Stimulated activated CD8-positive, alpha-beta memory T cell treated with anti-CD3 and anti-CD28 coated beads, Interleukin-15, amount 100 ng/mL, for 24 hours (primary cell): ENCODE measurements around the gene FABP7.

Source experiments
- DNase-seq: peaks from one replicate; pipeline ENCODE4 v3.0.0-alpha.2; 2020; ENCODE audit warnings: low read depth

The FABP7 gene

DNA sequence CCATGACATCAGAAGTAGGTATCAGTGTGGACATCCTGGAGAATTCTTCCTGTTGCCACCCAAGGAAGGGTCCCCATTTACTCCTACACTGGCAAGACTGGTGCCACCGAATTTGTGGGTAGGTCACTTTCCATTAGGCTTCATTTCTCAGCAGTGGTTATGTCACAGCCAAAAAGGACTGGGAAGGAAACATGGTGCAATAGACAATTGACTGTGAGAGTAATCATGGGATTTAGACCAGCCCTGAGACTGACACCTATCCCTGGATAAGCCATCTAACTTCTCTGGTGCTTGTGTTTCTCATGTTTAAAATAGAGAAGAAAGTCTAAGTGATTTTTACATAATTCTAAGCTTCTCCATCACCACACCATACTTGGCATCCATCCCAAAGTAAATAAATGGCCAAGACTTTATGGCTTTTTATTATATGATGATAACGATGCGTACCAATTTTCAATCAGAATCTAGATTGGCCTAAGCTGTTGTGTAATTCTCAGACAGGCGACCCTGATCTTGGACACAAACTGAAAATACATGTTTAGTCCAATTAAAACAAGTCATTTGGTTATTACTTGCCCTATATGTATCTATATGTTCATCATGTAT, 19.7 kb downstream of the FABP7 start:
- no peak for DNase-seq

- no peak for DNase-seq
These were observed 20.6 kb downstream of the FABP7 start for GRCh38 chr6:122799916-122800686.

- no peak for DNase-seq
These were observed 21.4 kb downstream of the FABP7 start for GRCh38 chr6:122800906-122801305.

- no peak for DNase-seq
These were observed 21.9 kb downstream of the FABP7 start for GRCh38 chr6:122801397-122801796.

DNA sequence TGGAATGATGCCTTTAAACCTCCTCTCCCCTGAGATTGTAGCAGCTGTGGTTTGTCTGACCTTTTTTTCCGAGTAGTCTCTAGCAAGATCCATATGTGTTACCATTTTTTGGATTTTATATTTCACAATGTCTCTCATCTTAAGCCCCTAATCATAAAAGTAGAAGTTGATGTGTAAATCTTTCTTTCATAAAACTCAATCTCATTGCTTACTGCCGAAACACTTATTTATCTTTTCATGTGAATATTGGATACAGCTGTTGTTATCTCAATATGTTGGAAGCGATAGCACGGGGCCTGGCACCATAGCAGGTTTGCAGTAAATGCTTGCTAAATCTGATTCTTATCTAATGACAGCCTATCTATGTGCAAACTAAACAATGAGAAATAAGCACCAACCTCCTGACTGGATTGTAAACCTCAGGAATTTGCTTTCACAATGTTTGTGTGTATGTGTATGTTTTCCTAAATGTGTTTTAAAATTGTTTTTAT, 23.7 kb downstream of the FABP7 start:
- no peak for DNase-seq

DNA sequence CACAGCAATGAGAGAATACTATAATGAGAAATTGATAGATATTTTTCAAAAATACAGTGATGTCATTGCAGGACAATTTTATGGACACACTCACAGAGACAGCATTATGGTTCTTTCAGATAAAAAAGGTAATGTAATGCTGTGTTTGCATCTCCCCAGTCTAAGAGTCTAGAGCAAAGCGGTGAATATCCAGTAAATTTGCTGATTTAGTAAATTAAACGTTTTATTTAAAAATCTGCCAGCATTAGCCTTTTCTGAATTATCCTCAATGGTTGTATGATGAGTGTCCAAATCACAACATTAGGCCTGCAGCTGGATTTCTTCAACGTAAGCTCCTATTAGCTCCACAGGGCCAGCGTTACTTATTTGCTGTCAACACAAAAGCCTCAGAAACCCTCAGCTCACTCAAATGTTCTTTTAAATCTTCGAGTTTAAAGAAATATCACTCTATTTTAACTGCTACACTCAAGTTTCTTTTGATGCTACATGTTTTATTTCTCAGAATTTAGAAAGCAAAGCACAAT, 25.5 kb downstream of the FABP7 start:
- DNase-seq: no peak

- DNase-seq: no peak
These were observed 26.8 kb downstream of the FABP7 start for GRCh38 chr6:122806291-122806690.

GRCh38 chr6:122808121-122808885, 28.8 kb downstream of the FABP7 start:
- no peak for DNase-seq

DNA sequence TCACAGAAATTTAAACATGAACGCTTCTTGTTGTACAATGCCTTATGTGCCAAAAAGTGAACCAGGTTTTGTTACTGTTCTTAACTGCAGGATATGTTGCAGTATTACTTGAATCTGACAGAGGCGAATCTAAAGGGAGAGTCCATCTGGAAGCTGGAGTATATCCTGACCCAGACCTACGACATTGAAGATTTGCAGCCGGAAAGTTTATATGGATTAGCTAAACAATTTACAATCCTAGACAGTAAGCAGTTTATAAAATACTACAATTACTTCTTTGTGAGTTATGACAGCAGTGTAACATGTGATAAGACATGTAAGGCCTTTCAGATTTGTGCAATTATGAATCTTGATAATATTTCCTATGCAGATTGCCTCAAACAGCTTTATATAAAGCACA, 29.5 kb downstream of the FABP7 start:
- no peak for DNase-seq

DNA sequence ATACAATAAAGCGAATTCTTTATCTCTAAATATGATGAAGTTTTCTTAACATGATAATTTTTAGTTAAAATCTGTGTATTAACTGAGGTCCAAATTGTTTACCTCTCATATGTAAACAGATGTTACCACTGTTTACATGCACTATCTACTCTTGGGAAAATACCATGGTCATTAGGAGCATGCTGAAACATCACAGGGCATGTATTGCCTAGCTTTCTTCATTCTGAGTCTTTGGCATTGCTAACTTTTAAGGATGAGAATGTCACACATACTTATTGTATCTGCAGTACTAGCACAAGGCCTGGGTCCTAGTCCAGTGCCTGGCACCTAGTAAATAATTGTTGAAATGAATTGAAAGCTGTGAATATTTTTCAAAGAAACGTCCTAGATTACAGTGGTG, 30.2 kb downstream of the FABP7 start:
- no peak for DNase-seq

- DNase-seq: no peak
These were observed 30.7 kb downstream of the FABP7 start for GRCh38 chr6:122810189-122810588.

GRCh38 chr6:122817358-122817757, 37.8 kb downstream of the FABP7 start:
- DNase-seq: no peak

DNA sequence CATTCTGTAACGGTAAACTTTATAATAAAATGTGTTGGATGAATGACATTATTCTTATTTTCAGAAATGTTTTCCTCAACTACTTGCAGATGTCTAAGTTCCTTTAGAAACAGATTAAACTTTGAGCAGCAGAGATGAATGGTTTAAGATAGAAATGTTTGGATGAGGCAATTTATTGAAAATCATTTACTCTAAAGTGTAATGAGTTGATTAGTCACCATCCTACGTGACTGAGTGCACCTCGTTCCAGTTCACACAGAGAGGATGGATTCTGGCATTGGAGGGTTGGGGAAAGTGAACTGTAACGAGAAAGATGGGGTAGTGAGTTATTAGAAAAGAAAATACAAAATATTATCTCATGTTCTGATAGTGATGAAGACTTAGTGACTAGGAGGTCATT, 38.2 kb downstream of the FABP7 start:
- no peak for DNase-seq

GRCh38 chr6:122818866-122819265, 39.4 kb downstream of the FABP7 start:
- DNase-seq: no peak

DNA sequence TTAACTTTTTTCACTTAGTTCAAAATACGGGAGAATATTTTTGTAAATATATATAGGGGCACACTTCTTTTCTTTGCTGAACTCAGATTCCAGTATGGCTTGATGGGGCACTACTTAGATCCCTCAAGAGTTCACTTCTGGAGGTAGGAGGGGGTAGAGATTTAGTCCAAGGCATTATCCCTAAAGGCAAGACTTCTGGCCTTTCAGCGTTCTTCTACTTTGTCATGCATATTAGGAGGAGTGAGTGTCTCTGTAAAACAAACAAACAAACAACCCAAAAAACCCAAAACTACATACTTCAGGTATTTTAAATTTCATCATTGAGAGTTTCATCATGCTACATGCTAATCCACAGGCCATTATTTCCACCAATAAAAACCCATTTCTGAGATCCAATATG, 41.6 kb downstream of the FABP7 start:
- DNase-seq: no peak

GRCh38 chr6:122825163-122825562, 45.6 kb downstream of the FABP7 start:
- DNase-seq: no peak

- DNase-seq: no peak
These were observed 49.9 kb downstream of the FABP7 start for GRCh38 chr6:122829456-122829855.

DNA sequence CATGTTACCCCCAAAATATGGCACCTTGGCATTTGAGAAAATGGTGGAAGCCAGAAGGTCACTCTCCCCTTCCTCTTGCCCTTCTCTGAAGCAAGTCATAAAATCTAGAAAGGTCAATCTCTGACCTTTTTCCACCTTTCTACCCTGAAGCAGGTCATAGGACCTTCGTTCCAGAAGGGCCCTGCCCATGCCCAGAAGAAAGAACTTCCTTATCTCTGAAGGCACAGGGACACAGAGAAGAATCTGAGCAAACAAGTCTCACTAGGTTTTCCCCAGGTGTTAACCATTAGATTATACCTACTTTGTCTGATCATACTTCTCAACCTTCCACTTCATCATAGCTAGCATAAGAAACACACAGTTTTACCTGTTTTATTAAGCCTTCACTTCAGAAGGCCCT, 52.0 kb downstream of the FABP7 start:
- DNase-seq: no peak

GRCh38 chr6:122832459-122832858, 52.9 kb downstream of the FABP7 start:
- no peak for DNase-seq

- DNase-seq: no peak
These were observed 53.5 kb downstream of the FABP7 start for GRCh38 chr6:122833021-122833491.
